Activated B cell treated with CpG ODN at 0.5 μM for 24 hours (primary cell): ENCODE results near the gene TFB2M. TPM values are rescaled to one million over a fixed set of nuclear protein-coding genes. Genes with fewer than 3 reads are reported as not detected.

Experiments used
- ATAC-seq: fragments of 200-7000 bp; cut with Tn5 transposase; one replicate; pipeline ENCODE4 v1.10.0; 2021; ENCODE audit warnings: low read depth, mild to moderate bottlenecking, moderate library complexity
- CTCF ChIA-PET: fragments of 350-600 bp; sonication (Branson Sonifier 250); formaldehyde crosslinking; loops from one replicate; lab custom pipeline; 2021; ENCODE audit warnings: antibody characterized with exemption; lab: Charles Lee
- POLR2A ChIA-PET: fragments of 350-600 bp; sonication (Branson Sonifier 250); formaldehyde crosslinking; loops from one replicate; lab custom pipeline; 2021; ENCODE audit warnings: antibody characterized with exemption; lab: Charles Lee
- DNase-seq: peaks from one replicate; pipeline ENCODE4 v3.0.0; 2022
- H3K27ac Mint-ChIP-seq: one replicate; pipeline ENCODE4 v1.8.0; 2020; ENCODE audit warnings: mixed read lengths
- H3K27me3 Mint-ChIP-seq: one replicate; pipeline ENCODE4 v1.8.0; 2021; ENCODE audit warnings: mixed read lengths
- H3K36me3 Mint-ChIP-seq: one replicate; pipeline ENCODE4 v1.8.0; 2021; ENCODE audit warnings: low read depth, mixed read lengths
- H3K4me1 Mint-ChIP-seq: one replicate; pipeline ENCODE4 v1.8.0; 2021; ENCODE audit warnings: mixed read lengths
- H3K4me3 Mint-ChIP-seq: one replicate; pipeline ENCODE4 v1.8.0; 2020; ENCODE audit warnings: mild to moderate bottlenecking, mixed read lengths
- H3K9me3 Mint-ChIP-seq: one replicate; pipeline ENCODE4 v1.8.0; 2020; ENCODE audit warnings: mixed read lengths
- CTCF ChIP-seq: fragments of 200-600 bp; IDR thresholded peaks from one replicate; pipeline ENCODE4 v1.8.0; 2022; ENCODE audit warnings: antibody characterized with exemption, mild to moderate bottlenecking
- intact Hi-C: fragments of 100-400 bp; cut with micrococcal nuclease; formaldehyde crosslinking; loops from one replicate; pipeline ENCODE4 v1.15.1; 2024
- total RNA-seq: library from RNA; stranded (reverse); gene quantifications from 2 replicates; pipeline ENCODE4 v1.2.3, GENCODE V29; 2022

Gene TFB2M
- total RNA-seq, 1 donor from 2014 or later, result 18.3 TPM

- Mint-ChIP-seq H3K4me3 (no peak overlapping the region), H3K36me3 (peaks cover 1% of the 10 kb centered on the region), H3K4me1 (peaks cover 9% of the 10 kb centered on the region), H3K9me3 (peaks cover 10% of the 10 kb centered on the region), H3K27me3 (no peaks in the 10 kb centered on the region), H3K27ac (no peak overlapping the region)
- ChIA-PET POLR2A (no interaction called here), CTCF (no interaction called here)
- ATAC-seq, result no peak
- no peak for DNase-seq
- no peak for TF ChIP-seq CTCF
- intact Hi-C loops, result no loop called here
These were observed 53.8 kb downstream of the TFB2M start for GRCh38 chr1:246512230-246512629.

- TF ChIP-seq CTCF, result no peak
- peaks cover 3% of the 10 kb centered on the region for H3K36me3 Mint-ChIP-seq
- POLR2A ChIA-PET, result no interaction called here
These were observed 54.9 kb downstream of the TFB2M start for GRCh38 chr1:246511203-246511602.

GRCh38 chr1:246510147-246511030 is 55.7 kb downstream of the TFB2M start:
- ChIA-PET CTCF (no interaction called here), POLR2A (no interaction called here)
- Mint-ChIP-seq H3K27me3 (no peaks in the 10 kb centered on the region), H3K36me3 (peaks cover 3% of the 10 kb centered on the region), H3K4me1 (peaks cover 22% of the 10 kb centered on the region), H3K9me3 (peaks cover 4% of the 10 kb centered on the region), H3K4me3 (no peak overlapping the region), H3K27ac (no peak overlapping the region)
- TF ChIP-seq CTCF, result no peak
- no peak for ATAC-seq
- no peak for DNase-seq
- intact Hi-C loops, result no loop called here

More at GRCh38 chr1:246511203-246511602, 54.9 kb downstream of the TFB2M start:
- H3K9me3 Mint-ChIP-seq, result peaks cover 8% of the 10 kb centered on the region
- H3K27me3 Mint-ChIP-seq, result no peaks in the 10 kb centered on the region
- peaks cover 14% of the 10 kb centered on the region for H3K4me1 Mint-ChIP-seq
- intact Hi-C loops, result no loop called here
- CTCF ChIA-PET, result no interaction called here
- ATAC-seq (no peak), DNase-seq (no peak)
- H3K4me3 Mint-ChIP-seq, result no peak overlapping the region
- H3K27ac Mint-ChIP-seq, result no peak overlapping the region

GRCh38 chr1:246508897-246509688 is 57.0 kb downstream of the TFB2M start:
- ChIA-PET CTCF (interaction anchor here (3.9 kb wide), 1 partner anchor 12 kb away, joined by 17 read pairs; no protein-coding TSS in a partner anchor), POLR2A (no interaction called here)
- ATAC-seq, result no peak
- TF ChIP-seq CTCF, result no peak
- no peak overlapping the region for H3K27ac Mint-ChIP-seq
- DNase-seq, result no peak
- H3K9me3 Mint-ChIP-seq, result no peaks in the 10 kb centered on the region
- H3K4me1 Mint-ChIP-seq, result peaks cover 22% of the 10 kb centered on the region
- intact Hi-C loops, result loop anchor here (5.0 kb wide), 1 partner anchor 703 kb away; no protein-coding TSS in a partner anchor
- H3K4me3 Mint-ChIP-seq, result no peak overlapping the region
- H3K36me3 Mint-ChIP-seq, result peaks cover 3% of the 10 kb centered on the region
- no peaks in the 10 kb centered on the region for H3K27me3 Mint-ChIP-seq
